ENCODE results near the gene RYR1. TPM values are rescaled to one million over a fixed set of nuclear protein-coding genes. Genes with fewer than 3 reads are reported as not detected.

The RYR1 gene
- polyA plus RNA-seq, 1 experiment: not detected

DNA sequence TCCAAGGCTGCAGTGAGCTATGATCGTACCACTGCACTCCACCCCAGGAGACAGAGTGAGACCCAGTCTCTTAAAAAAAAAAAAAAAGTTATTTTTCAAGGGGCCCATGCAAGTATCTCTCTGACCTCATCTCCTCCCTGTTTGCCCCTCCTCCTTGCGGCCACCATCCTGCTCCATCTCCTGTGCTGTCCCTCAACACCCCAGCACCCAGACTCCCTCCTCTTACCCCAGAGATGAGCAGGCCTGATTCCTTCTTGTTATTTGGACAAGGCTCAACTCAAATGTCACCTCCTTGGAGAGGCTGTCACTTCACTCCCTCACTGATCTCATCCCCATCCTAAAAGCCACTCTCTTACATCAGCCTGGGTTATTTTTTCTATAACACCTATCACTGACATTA is 4.4 kb downstream of the RYR1 start:
- H3K4me3 ChIP-seq (ENCODE audit: low read depth, low read length): no peak overlapping the region
- no peak overlapping the region for H3K27ac ChIP-seq (ENCODE audit: low read depth, low read length)
- DNase-seq (ENCODE audit: low read depth, low spot score): no peak
- POLR2A ChIA-PET: no interaction called here
- H3K9me3 ChIP-seq (ENCODE audit: control insufficient read depth, insufficient read depth, low read length): no peaks in the 10 kb centered on the region; the same call in 1 of the 2 replicates
- H3K27me3 ChIP-seq (ENCODE audit: control insufficient read depth, insufficient read depth, low read length): peaks cover 8% of the 10 kb centered on the region
- CTCF ChIA-PET: interaction anchor here (0.6 to 0.7 kb wide), 2 partner anchors 48 to 452 kb away, joined by 3 to 4 read pairs; no protein-coding TSS in a partner anchor
- TF ChIP-seq, protein P1, sequence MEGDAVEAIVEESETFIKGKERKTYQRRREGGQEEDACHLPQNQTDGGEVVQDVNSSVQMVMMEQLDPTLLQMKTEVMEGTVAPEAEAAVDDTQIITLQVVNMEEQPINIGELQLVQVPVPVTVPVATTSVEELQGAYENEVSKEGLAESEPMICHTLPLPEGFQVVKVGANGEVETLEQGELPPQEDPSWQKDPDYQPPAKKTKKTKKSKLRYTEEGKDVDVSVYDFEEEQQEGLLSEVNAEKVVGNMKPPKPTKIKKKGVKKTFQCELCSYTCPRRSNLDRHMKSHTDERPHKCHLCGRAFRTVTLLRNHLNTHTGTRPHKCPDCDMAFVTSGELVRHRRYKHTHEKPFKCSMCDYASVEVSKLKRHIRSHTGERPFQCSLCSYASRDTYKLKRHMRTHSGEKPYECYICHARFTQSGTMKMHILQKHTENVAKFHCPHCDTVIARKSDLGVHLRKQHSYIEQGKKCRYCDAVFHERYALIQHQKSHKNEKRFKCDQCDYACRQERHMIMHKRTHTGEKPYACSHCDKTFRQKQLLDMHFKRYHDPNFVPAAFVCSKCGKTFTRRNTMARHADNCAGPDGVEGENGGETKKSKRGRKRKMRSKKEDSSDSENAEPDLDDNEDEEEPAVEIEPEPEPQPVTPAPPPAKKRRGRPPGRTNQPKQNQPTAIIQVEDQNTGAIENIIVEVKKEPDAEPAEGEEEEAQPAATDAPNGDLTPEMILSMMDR (IDR thresholded peaks at IDR 0.05; ENCODE audit: low read depth, low read length): no peak

DNA sequence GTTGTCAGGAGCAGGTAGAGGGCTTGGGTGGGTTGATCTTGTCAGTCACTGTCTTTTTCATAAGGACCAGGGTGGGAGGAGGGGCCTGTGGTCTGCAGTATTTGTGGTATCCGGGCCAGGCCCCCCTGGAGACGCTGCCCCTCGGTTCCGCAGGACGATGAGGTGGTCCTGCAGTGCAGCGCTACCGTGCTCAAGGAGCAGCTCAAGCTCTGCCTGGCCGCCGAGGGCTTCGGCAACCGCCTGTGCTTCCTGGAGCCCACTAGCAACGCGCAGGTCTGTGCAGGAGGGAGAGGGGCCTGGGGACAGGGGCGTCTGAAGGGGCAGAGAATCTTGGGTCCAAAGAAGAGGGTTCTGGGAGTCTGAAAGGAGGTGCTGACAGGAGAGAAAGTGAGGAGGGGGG is 7.1 kb downstream of the RYR1 start:
- no peak overlapping the region for H3K27ac ChIP-seq (ENCODE audit: low read depth, low read length)
- TF ChIP-seq, protein P1 (IDR thresholded peaks at IDR 0.05; ENCODE audit: low read depth, low read length): no peak
- CTCF ChIA-PET: no interaction called here
- POLR2A ChIA-PET: no interaction called here
- no peaks in the 10 kb centered on the region for H3K9me3 ChIP-seq (ENCODE audit: control insufficient read depth, insufficient read depth, low read length)
- H3K27me3 ChIP-seq (ENCODE audit: control insufficient read depth, insufficient read depth, low read length): no peaks in the 10 kb centered on the region
- DNase-seq (ENCODE audit: low read depth, low spot score): no peak
- no peak overlapping the region for H3K4me3 ChIP-seq (ENCODE audit: low read depth, low read length)

DNA sequence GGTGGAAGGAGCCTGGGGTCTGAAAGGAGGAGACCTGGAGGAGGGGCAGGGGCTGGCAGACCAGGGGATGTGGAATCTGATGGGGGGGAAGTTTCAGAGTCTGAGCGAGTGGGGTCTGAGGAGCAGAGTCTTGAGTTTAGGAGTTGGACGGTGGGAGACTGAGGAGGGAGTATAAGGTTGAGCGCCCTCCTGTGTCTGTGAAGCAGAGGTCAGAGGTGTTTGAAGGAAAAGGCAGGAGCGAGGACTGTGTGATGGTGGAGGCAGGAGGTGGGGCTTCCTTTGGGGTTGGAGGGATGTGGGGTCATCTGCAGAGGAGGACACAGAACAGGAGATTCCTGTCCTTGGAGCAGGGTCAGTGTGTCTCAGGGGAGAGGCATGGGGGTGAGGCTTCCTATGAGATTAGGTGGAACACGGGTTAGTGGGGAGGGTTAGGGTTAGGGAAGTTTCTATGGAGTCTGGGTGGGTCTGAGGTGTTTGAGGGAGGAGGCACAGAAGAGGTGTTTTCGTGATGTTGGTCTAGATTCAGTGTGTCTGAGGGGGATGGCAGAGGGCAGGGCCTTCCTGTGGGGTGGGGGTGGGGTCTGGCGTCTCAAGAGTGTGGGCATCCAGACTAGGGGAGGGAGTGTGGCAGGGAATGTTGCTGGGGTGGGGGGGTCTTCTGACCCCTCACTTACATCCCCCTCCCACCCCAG is 8.3 kb downstream of the RYR1 start:
- ChIA-PET CTCF (no interaction called here), POLR2A (no interaction called here)
- Histone ChIP-seq H3K4me3 (ENCODE audit: low read depth, low read length) (no peak overlapping the region), H3K27me3 (ENCODE audit: control insufficient read depth, insufficient read depth, low read length) (no peaks in the 10 kb centered on the region), H3K9me3 (ENCODE audit: control insufficient read depth, insufficient read depth, low read length) (no peaks in the 10 kb centered on the region), H3K27ac (ENCODE audit: low read depth, low read length) (no peak overlapping the region)
- TF ChIP-seq, protein P1 (IDR thresholded peaks at IDR 0.05; ENCODE audit: low read depth, low read length): 0 out of 2 replicates have a peak, but pooled peaks have one; percentile 8
- DNase-seq (ENCODE audit: low read depth, low spot score): no peak

GRCh38 chr19:38442736-38443135 is 9.2 kb downstream of the RYR1 start:
- TF ChIP-seq, protein P1 (IDR thresholded peaks at IDR 0.05; ENCODE audit: low read depth, low read length): no peak
- no peak for DNase-seq (ENCODE audit: low read depth, low spot score)
- H3K27me3 ChIP-seq (ENCODE audit: control insufficient read depth, insufficient read depth, low read length): no peaks in the 10 kb centered on the region
- no peak overlapping the region for H3K4me3 ChIP-seq (ENCODE audit: low read depth, low read length)
- no peak overlapping the region for H3K27ac ChIP-seq (ENCODE audit: low read depth, low read length)
- ChIA-PET CTCF (no interaction called here), POLR2A (no interaction called here)
- H3K9me3 ChIP-seq (ENCODE audit: control insufficient read depth, insufficient read depth, low read length): no peaks in the 10 kb centered on the region

- ChIA-PET POLR2A (no interaction called here), CTCF (no interaction called here)
- TF ChIP-seq, protein P1 (IDR thresholded peaks at IDR 0.05; ENCODE audit: low read depth, low read length): no peak
- H3K4me3 ChIP-seq (ENCODE audit: low read depth, low read length): no peak overlapping the region
- no peak for DNase-seq (ENCODE audit: low read depth, low spot score)
- no peaks in the 10 kb centered on the region for H3K27me3 ChIP-seq (ENCODE audit: control insufficient read depth, insufficient read depth, low read length)
- no peaks in the 10 kb centered on the region for H3K9me3 ChIP-seq (ENCODE audit: control insufficient read depth, insufficient read depth, low read length)
- no peak overlapping the region for H3K27ac ChIP-seq (ENCODE audit: low read depth, low read length)
These were observed 10.0 kb downstream of the RYR1 start for GRCh38 chr19:38443458-38443999.
